ENCODE results near the gene MYRIP. TPM values are rescaled to one million over a fixed set of nuclear protein-coding genes. Genes with fewer than 3 reads are reported as not detected.

Gene MYRIP
- total RNA-seq, 4 donors from 2014 or later: 0.66 to 3.1 (median 2.6) TPM

DNA sequence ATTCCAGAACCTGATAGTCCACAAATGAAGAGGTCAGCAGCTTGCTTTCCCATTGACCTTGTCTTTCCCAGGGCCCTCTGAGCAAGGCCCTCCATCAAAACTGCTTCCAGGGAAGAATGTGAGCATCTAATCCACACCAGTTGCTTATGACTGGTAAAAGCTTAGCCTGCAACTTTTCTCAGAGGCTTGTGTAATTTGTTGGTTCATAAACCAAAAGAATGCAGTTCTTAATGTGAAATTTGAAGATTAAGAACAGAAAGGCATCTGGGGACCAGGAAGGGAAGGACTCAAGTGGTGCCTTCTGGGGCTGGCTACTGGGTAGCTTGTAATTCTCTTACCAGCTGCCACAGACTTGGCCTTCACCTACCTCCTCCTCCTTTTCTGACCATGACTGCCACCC is 439.2 kb downstream of the MYRIP start:
- TF ChIP-seq, protein P1, sequence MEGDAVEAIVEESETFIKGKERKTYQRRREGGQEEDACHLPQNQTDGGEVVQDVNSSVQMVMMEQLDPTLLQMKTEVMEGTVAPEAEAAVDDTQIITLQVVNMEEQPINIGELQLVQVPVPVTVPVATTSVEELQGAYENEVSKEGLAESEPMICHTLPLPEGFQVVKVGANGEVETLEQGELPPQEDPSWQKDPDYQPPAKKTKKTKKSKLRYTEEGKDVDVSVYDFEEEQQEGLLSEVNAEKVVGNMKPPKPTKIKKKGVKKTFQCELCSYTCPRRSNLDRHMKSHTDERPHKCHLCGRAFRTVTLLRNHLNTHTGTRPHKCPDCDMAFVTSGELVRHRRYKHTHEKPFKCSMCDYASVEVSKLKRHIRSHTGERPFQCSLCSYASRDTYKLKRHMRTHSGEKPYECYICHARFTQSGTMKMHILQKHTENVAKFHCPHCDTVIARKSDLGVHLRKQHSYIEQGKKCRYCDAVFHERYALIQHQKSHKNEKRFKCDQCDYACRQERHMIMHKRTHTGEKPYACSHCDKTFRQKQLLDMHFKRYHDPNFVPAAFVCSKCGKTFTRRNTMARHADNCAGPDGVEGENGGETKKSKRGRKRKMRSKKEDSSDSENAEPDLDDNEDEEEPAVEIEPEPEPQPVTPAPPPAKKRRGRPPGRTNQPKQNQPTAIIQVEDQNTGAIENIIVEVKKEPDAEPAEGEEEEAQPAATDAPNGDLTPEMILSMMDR (IDR thresholded peaks at IDR 0.05): no peak
- no peak for TF ChIP-seq POLR2A (IDR thresholded peaks at IDR 0.05)
- no peak overlapping the region for H3K27ac ChIP-seq
- H3K9me3 ChIP-seq: no peaks in the 10 kb centered on the region
- DNase-seq: no peak
- H3K36me3 ChIP-seq: no peaks in the 10 kb centered on the region
- no peaks in the 10 kb centered on the region for H3K4me1 ChIP-seq
- H3K27me3 ChIP-seq: no peaks in the 10 kb centered on the region
- intact Hi-C loops (cut with DNase I): no loop called here
- H3K4me3 ChIP-seq: no peak overlapping the region

DNA sequence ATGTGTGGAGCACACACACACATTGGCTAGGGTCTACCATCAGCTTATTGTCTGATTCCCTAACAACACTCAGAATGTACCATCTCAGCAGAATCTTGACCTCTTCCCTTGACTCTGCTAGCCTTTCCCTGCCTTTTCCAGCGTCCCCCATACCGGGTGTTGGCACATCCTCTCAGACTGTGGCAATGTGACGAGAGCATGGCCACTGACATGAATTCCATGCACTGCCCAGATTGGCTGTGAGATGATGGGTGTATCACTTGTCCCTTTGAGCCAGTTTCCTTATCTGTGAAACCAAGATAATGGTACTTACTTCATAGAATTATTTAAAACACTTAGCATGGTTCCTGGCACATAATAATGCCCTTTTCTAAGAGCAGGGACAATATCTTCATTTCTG is 439.8 kb downstream of the MYRIP start:
- Histone ChIP-seq H3K36me3 (no peaks in the 10 kb centered on the region), H3K9me3 (no peaks in the 10 kb centered on the region), H3K4me3 (no peak overlapping the region), H3K27me3 (no peaks in the 10 kb centered on the region), H3K27ac (no peak overlapping the region), H3K4me1 (no peaks in the 10 kb centered on the region)
- intact Hi-C loops (cut with DNase I): no loop called here
- WGBS, 2 donors: 82 to 90% methylated on average over 3 of the region's 3 CpGs
- no peak for TF ChIP-seq POLR2A (IDR thresholded peaks at IDR 0.05)
- TF ChIP-seq, protein P1 (IDR thresholded peaks at IDR 0.05): no peak
- no peak for DNase-seq

DNA sequence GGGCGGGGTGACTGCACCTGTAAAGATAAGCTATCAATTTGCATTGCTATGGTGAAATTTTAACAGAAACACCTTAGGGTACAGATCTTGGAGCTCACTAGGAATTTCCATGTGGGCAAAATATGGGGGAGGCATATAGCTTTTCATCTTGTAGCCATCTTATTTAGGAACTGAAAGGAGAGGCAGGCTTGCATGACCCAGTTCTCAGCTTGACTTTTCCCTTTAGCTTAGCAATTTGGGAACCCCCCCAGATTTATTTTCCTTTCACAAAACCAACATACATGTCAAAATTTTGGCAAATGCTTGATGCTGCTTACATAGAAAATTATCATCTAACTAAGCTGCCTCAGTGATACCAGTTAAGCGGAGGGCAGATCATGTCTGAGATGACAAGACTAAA is 445.1 kb downstream of the MYRIP start:
- WGBS, 2 donors: 87 to 91% methylated on average over 1 to 2 of the region's 2 CpGs
- H3K4me1 ChIP-seq: no peaks in the 10 kb centered on the region
- DNase-seq: no peak
- intact Hi-C loops (cut with DNase I): no loop called here
- TF ChIP-seq, protein P1 (IDR thresholded peaks at IDR 0.05): no peak
- TF ChIP-seq POLR2A (IDR thresholded peaks at IDR 0.05): no peak
- H3K9me3 ChIP-seq: no peaks in the 10 kb centered on the region
- no peak overlapping the region for H3K27ac ChIP-seq
- H3K27me3 ChIP-seq: no peaks in the 10 kb centered on the region
- H3K36me3 ChIP-seq: no peaks in the 10 kb centered on the region
- no peak overlapping the region for H3K4me3 ChIP-seq

DNA sequence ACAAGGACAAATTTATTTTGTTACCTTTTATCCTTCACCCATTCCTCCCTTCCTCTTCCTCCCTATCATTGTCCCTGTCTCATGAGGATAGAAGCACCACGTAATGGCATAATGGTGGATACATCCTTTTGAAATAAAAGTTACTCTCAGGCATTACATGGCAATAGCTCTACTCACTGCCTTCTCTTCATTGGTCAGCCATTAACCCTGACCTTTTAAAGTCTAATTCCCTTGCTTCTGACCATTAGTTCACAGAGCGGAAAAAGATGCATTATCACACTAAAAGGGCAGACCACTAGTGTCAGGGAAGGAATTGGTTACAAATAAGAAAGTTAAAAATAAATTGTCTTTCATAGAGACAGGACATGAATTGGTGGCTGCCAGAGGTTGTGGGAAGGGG is 445.5 kb downstream of the MYRIP start:
- TF ChIP-seq, protein P1 (IDR thresholded peaks at IDR 0.05): no peak
- no peak for TF ChIP-seq POLR2A (IDR thresholded peaks at IDR 0.05)
- Histone ChIP-seq H3K27me3 (no peaks in the 10 kb centered on the region), H3K27ac (no peak overlapping the region), H3K4me3 (no peak overlapping the region), H3K9me3 (no peaks in the 10 kb centered on the region), H3K4me1 (no peaks in the 10 kb centered on the region), H3K36me3 (no peaks in the 10 kb centered on the region)
- intact Hi-C loops (cut with DNase I): no loop called here
- WGBS, 2 donors: 84 to 87% methylated on average over 2 of the region's 2 CpGs
- DNase-seq: no peak

DNA sequence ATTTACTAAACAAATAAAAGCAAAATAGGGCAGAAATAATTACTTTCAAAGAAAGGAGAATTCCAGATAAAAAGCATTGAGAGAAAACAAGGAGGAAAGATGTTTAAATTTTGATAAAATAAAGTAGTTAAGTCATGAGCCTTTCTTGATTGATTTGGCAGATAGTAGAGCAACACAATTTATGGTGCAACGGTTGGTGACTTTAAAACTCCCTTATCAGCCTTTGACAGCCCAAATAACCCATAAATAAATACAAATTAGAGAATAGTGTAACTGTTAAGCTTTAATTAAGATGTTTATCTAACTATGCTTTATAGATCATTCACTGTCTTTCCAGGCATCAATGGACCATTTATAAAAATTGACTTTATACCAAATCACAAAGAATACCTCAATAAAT is 446.1 kb downstream of the MYRIP start:
- no peak for DNase-seq
- no peaks in the 10 kb centered on the region for H3K27me3 ChIP-seq
- no peaks in the 10 kb centered on the region for H3K4me1 ChIP-seq
- no peak overlapping the region for H3K4me3 ChIP-seq
- no peak overlapping the region for H3K27ac ChIP-seq
- WGBS, 2 donors: 41 to 43% methylated on average over 1 of the region's 1 CpG
- no peaks in the 10 kb centered on the region for H3K36me3 ChIP-seq
- intact Hi-C loops (cut with DNase I): no loop called here
- no peaks in the 10 kb centered on the region for H3K9me3 ChIP-seq
- no peak for TF ChIP-seq POLR2A (IDR thresholded peaks at IDR 0.05)
- TF ChIP-seq, protein P1 (IDR thresholded peaks at IDR 0.05): no peak
